HG03354 (cell line): Measurements from ENCODE around the gene CKAP5.
"Not testable (repeated sequence)": the region's sequence is repeated elsewhere in the genome, so short reads cannot be mapped to it uniquely, and the experiment has no call there.

ENCODE experiments used
- ATAC-seq: cut with Tn5 transposase; IDR thresholded peaks from one replicate; pipeline ENCODE4 v1.9.1; 2021; ENCODE audit warnings: mild to moderate bottlenecking; ENCODE audit not compliant: unreplicated experiment, poor library complexity, severe bottlenecking

The CKAP5 gene

DNA sequence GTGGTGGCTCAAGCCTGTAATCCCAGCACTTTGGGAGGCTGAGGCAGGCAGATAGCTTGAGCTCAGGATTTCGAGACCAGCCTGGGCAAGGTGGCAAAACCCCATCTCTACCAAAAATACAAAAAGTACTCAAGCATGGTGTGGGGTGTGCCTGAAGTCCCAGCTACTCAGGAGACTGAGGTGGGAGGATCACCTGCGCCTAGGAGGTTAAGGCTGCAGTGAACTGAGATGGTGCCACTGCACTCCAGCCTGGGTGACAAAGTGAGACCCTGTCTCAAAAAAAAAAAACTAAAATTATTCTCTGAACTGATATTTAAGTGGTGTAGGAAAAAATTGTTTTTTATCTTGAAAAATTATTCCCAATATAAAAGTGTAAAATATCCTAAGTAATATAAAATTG lies 46.4 kb downstream of the CKAP5 start:
- not testable (repeated sequence) for ATAC-seq

DNA sequence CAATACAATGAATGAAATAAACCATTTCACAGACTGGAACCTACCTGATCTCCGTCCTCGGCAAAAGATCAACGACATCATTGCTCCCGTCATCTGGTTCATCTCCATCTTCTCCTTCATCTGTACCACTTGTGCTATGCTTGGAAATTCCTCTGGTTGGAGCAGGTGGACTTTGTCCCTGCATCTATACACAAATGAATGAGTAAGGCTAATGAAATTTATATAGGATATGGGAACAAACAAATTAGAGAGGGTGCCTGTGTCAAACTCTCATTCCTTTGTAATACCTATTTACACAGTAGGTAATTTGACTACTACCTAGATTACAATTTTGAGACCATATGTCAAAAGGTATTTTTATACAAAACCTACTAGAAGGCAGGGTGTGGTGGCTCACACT lies 67.7 kb downstream of the CKAP5 start:
- no peak for ATAC-seq

DNA sequence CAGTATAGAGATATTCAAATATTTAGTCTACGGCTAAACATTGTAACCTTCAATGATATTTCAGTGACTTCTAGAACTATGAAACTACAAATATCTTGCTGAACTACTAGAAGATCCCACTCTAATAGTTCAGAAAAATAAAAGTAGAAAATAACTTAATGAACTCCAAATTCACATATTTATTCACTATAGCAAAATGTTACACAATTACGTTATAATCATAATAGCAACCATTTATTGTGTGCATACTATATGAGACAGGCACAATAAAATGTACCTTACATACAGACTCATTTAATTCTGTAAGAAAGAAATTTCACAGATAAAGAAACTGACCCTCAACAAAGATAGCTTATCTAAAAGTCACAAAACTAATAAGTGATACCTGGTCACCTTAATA lies 69.2 kb downstream of the CKAP5 start:
- ATAC-seq, result no peak

DNA sequence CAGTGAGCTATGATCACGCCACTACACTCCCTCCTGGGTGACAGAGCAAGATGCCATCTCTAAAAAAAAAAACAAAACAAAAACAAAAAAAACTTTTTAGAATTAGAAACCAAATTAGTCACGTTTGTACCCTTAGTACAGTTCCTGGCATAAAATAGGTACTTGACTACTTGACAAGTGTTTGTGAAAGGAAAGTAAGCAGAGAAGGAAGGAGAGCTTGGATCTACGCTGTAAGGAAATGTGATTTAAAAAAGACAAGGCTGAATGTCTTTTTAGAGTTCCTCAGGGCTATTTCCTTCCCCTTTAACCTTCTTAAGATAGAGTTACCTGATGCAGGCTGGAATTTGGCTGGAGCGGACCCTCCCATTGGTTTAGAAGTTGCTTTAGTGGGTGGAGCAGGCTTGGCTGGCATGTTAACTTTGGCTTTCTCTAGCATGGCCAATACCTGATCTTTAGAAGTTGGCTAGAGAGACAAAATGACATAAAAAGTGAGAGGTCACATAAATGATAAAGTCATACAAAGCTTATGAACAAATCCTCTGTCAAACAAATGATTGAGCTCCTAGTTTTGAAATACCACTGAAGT lies 76.4 kb downstream of the CKAP5 start:
- ATAC-seq, result no peak

DNA sequence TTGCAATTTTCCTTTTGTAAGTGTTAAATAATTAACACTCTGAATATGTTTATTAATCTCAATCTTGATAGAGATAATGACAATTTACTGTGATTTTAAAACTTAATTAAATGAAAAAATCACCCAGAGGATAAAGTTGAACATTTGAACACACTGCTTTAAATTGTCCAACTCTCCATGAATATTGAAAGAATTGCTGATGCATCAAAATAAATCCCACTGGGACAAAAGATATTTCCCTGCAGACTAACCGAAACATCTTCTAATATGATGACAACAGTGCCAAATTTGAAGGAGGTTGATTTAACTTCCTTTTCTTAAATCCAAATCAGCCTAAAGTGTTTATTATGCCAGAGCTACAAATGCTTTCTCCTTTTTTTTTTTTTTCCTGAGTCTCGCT lies 79.4 kb downstream of the CKAP5 start:
- no peak for ATAC-seq

DNA sequence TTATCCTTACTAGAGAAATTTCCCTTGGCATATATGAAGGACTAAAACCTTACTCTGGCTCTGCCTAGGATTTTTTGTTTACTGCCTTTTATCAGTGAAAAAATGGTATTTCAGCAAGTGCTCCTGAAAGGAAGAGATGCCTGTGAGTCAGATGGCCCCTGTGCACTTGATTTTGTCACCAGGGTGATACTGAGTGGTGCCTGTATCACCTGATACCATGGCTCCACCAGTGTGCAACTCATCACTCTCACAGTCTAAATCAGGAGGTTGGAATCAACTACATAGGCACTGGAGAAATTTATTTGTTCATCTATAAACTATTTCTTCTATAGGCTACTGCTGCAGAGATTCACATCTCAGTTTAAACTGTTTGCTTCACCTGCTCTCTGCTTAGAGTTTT lies 83.8 kb downstream of the CKAP5 start:
- ATAC-seq, result no peak

DNA sequence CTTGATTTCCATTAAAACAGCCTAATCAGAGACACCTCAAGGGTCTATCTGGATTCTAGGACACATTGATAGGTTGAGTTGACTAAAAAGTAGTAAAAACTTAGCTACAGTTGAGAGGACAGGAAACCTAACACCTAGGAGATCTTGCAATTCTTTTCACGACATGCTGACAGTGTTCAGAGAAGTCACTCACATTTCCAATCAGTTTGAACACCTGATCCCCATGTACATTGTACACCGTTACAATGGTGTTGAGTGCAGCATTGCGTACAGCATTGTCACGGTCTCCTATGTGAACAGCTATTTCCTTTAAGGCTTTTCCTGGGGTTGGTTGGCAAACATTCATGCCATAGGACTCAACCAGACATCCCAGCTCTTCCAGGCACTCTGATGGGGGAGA lies 84.3 kb downstream of the CKAP5 start:
- ATAC-seq, result no peak

DNA sequence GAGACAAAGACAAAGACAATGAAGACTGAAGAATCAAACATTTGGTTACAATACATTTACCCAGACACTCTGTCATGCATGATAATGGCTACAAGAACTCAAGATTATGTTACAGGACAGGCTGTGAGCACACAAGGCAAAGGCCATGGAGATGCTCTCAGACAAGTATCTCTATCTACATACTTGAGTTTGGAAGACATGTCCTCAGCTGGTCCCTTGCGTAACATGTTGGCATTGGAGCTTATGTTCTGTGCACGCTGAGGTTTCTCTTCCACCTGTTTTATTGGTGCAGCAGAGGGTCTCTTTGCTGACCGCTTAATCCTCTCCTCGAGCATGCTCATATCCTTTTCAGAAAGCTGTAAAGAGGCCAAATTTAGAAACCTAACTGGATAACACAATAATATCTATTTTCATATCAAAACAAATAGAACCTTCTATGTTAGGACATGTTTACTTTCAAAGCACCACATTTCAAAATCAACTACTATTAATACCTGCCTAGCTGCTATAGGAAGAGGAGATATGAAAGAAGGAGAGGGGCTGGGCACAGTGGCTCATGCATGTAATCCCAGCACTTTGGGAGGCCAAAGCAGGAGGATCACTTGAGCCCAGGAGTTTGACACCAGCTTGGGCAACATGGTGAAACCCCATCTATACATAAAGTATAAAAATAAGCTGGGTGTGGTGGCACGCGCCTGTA lies 85.5 kb downstream of the CKAP5 start:
- no peak for ATAC-seq

DNA sequence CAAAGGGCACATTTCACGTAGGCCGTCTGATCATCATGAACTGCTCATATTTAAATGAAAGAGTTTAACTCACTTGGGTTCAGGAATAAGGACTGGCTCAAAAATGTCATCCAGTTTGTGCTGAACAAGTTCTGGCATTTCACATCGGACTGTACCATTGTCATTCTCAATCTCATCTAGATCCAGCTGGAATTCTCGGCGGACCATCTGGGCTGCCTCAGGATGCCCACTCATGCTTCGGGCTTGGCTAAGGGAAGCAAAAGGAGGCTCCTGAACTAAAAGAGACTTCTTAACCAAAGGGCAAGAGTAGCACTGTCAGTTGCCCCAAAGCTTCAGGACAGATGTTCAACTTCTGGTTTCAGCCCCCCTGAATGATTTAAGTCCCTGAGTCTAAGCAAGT lies 86.9 kb downstream of the CKAP5 start:
- ATAC-seq, result no peak

DNA sequence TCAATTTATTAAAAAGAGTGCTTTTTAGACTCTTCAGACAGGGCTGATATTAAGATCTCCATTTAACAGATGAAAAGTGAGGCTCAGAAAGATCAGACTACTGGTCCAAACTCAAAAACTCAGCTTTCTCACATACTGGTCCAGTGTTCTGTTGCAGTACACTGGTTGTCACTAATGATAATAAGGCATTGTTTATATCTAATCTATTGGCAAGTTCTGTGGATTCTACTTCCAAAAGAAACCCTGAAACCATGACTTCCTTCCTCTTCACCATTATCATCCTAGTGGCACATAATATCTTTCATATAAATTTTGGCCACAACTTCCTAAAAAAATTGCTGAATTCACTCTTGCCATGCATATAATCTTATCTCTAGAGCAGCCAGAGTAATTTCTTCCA lies 90.1 kb downstream of the CKAP5 start:
- ATAC-seq, result no peak

DNA sequence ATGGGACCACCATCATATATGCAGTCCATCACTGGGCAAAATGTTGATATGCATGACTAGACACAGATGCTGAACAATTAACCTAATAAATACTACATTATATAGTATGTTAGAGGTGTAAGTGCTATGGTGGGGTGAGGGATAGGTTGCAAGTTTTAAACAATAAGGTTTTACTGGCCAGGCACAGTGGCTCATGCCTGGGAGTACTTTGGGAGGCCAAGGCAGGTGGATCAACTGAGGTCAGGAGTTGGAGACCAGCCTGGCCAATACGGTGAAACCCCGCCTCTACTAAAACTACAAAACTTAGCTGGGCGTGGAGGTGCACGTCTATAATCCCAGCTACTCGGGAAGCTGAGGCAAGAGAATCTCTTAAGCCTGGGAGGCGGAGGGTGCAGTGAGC lies 98.9 kb downstream of the CKAP5 start:
- no peak for ATAC-seq

DNA sequence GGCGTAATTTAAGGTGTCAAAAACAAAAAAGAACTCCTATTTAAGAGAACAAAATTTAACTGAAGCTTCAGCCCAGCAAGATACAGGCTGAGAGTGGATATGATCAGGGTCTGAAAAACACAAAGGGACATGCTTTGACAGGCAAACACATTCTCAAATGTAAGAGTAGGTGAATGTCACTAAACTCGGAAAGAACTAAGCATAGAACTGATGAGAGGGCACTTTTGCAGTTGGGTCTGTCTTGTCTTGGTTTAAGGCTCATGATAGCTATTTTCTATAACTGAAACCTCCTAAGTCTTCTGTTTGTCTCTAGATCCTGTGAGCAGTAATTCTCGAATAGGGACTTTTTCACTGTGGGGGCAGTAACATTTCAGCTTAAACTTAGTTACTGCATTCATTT lies 100.1 kb downstream of the CKAP5 start:
- ATAC-seq, result no peak

DNA sequence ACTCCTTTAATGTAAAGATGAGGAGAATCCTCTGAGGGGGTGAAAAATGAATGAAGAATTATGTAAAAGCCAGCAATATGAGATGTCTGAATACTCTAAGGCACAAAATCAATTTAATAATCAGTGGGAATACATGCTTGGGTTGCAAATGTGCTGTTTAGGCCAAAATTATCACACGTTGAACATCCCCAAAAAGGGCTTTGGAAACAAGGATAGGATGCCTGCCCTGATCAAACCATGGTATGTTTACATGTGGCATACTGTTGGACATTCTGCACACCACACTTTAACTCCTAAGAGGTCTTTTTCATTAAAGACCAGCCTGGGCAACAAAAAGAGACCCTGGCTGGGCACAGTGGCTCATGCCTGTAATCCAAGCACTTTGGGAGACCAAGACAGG lies 100.8 kb downstream of the CKAP5 start:
- no peak for ATAC-seq

DNA sequence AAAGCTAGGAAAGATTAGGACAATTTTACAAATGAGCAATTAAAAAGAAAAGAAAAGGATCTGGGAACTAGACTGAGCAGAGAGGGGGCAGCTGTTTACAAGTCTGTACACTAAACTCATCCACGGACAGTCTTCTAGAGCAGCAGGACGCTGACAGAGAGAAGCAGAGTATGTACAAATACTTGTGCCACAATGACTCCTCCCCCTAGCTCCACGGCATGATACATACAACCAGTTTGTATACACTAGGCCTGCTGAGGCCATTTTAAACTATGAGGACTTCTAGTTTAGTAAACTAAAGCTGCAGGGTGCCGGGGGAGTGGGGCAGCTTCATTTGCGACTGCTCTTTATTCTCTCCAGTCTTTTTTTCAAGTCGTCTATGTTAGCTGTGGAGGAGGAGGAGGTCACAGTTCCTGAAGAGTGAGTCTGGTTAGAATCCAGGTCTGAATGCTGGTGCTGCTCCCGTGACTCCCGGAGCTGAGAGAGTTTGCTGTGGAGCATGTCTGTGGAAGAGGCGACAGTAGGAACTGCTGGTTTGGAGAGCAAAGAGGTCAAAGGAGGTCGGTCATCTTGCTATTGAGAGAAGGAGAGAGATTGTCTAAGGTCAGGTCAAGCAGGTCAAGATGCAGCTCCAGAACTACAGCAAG lies 102.3 kb downstream of the CKAP5 start:
- no peak for ATAC-seq

DNA sequence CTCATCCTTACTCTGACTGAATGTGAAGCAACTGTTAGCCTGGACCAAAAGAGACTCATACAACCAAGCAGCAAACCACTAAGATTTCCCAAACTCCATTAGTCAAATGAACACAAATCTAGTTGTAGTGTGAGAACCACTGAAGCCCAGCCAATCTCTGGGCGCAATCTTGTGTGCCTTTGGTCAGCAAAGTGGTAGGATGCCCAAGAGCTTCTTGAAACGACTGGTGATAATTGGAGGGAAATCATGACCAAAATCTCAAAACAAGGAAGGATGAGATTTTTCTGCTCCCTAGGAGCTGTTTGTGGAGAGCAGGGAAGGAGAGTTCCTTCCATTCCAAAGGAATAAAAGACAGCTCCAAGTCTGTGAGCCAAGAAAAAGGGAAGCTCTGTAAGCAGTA lies 103.0 kb downstream of the CKAP5 start:
- ATAC-seq, result no peak

DNA sequence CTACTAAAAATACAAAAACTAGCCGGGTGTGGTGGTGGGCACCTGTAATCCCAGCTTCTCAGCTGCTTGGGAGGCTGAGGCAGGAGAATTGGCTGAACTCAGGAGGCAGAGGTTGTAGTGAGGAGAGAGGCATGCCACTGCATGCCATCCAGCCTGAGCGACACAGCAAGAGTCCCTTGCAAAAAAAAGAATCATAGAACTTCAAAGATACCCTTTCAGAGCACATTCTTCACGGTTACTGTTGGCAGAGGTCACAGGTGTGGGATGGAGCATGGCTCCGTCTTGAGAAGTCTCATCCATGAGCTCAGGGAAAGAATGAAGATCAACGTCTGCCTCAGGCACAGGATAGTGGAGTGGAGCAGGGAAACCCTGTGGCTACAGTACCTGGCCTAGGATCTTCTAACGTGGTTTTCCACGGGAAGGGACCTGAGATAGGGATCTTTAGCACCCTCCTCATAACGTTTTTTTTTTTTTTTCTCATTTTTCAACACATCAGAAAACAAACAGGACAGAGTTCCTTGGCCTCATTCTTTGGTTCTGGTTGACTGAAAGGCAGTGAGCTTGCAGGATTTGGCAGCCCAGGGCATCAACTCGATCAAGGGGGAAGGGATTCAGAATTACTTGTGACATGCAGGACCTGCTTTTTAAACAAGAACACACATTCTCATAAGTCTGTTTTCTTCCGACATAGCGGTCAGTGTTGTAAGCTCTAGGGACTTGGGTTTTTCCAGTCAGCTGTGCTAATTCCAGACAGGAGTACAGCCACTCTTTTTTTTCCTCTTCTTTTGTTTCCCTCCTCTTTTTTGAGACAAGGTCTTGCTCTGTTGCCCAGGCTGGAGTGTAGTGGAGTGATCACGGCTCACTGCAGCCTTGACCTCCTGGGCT lies 104.2 kb downstream of the CKAP5 start:
- ATAC-seq, result no peak

DNA sequence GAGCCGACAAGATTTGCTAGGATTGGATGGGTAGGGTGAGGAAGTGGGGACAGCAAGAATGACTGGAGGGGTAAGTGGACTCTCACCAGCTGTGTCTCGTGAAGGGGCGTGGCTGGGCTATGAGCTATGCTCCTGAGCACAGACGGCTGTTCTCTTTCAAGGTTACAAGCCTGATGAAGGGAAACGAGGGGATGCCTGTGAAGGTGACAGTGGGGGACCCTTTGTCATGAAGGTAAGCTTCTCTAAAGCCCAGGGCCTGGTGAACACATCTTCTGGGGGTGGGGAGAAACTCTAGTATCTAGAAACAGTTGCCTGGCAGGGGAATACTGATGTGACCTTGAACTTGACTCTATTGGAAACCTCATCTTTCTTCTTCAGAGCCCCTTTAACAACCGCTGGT lies 107.2 kb downstream of the CKAP5 start:
- no peak for ATAC-seq

DNA sequence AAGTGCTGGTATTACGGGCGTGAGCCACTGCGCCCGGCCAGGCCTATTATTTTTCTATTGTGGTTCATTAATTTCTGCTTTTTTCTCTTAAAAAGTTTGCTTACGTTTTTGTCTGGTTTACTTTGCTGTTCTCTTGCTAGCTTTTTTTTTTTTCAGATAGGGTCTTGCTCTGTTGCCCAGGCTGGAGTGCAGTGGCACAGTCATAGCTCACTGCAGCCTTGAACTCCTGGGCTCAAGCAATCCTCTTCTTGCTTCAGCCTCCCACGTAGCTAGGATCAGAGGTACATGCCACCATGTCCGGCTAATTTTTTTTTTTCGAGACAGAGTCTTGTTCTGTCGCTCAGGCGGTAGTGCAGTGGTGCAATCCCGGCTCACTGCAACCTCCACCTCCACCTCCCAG lies 108.4 kb downstream of the CKAP5 start:
- no peak for ATAC-seq

DNA sequence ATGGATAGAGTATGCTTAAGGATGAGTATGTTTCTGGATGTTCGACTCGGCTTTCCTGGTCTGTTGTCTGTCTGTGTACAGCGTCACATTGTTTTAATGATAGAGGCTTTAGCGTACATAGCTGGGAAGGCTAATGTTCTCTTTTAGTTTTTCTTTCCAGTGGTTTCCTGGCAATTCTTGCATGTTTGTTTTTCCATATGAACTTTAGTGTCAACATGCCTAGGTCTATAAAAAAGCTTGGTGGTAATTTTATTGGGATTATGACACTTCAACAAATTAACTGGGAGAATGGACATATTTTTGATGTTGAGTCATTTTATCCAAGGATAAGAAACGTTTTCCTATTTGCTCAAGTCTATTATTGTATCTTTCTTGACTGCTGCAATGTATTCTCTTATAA lies 109.5 kb downstream of the CKAP5 start:
- ATAC-seq, result no peak

DNA sequence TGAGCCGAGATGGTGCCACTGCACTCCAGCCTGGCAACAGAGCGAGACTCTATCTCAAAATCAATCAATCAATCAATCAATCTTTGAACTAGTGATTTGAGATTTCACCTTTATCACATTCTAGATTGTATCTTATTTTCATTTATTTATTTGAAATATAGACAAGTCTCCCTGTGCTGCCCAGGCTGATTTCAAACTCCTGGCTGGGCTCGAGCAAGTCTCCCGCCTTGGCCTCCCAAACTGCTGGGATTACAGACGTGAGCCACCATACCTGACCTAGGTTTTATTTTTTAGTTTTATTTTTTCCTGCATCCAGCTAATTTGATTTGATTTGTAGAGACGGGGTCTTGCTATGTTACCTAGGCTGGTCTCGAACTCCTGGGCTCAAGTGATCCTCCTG lies 109.9 kb downstream of the CKAP5 start:
- no peak for ATAC-seq

DNA sequence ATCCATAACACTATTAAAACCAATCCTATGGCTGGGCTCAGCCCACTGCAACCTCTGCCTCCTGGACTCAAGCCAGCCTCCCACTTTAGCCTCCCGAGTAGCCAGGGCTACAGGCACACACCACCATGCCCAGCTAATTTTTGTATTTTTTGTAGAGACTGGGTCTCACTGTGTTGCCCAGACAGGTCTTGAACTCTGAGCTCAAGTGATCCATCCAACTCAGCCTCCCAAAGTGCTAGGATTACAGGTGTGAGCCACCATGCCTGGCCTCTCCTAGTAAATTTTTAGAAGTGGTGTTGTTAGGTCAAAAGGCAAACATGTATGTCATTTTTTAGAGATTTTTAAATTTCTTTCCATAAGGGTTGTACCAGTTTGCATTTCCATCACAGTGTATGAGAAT lies 112.8 kb downstream of the CKAP5 start:
- ATAC-seq, result no peak
